Measurements from ENCODE around the gene PDE10A.

The PDE10A gene

DNA sequence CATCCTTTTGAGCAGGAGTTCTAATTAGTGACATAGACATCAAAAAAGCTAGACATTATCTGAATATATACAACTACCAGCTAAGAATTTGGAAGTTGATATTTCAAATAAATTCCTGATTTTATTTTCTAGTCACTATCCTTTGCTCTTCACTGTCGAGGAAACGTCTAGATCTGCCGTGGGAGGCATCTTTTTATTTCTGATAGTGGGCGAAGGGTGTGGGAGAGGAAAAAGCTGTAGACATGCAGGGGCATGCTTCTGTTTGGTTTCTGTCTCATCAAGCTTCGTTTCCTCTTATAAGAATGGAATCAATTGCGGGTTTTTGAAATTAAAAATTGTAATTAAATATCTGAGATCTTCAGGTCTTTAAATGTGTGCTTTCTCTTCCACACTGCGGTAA is 337.4 kb downstream of the PDE10A start:
- DNase-seq: no peak

DNA sequence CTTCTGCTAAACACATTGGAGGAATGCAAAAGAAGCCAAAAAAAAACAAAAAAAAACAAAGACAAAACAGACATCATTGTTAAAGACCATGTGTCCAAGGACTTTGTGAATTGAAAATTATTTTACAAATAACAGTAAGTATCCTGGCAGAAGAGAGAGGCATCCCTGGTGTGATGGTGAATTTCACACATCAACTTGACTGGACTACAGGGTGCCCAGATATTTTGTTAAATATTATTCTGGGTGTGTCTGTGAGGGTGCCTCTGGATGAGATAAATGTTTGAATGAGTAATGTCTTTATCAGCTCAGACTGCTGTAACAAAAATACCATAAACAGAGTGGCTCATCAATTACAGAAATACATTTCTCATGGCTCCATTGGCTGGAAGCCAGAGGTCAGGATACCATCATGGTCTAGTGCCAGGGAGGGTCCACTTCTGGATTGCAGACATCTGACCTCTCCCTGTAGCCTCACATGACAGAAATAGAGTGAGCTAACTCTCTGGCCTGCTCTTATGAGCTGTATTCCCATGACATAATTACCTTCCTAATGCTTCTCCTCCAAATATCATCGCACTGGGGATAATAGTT is 341.4 kb downstream of the PDE10A start:
- DNase-seq: no peak

DNA sequence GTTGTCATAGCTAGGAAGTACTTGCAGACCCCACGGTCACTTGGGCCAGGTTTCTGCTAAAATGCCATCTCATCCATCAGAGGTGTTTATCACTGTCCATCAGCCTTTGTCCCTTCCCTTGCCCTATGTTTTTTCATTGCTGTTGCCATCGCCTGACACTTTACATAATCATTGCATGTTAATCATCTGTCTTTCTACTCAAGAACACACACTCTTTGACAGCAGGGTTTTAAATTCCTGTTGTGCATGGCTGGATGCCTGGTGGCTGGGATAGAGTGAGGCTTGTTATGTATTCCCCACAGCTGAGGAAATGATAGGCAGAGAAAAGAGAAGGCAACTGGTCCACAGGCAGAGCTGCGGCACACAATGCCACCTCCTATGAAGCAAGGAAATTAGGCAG is 341.9 kb downstream of the PDE10A start:
- no peak for DNase-seq

DNA sequence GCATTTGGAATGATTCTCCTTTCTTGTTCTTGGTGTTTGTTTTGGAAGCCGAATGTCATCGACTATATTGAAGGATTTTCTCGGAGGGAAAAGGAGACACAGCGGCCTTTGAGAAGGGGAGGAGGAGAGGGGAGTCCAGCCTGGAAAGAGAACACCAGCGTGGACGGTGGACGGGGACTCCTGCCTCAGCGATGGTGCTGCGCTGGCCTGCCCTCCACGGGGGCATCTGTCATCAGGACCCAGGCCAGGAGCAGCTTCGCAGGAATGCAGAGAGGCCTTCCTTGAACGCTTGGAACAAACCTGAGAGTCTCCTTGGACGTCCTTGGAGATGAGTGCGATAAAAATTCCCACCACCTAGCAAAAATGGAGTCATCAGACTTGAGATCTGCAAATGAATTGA is 345.3 kb downstream of the PDE10A start:
- DNase-seq: no peak

GRCh38 chr6:165308926-165309731 is 353.9 kb downstream of the PDE10A start, which contains the start of gene C6orf118:
Gene C6orf118, minus strand, starts transcription at chr6:165309605. Its CDS starts 19 bp downstream, at chr6:165309586.
- DNase-seq: no peak

- DNase-seq: no peak
These were observed 356.1 kb downstream of the PDE10A start for GRCh38 chr6:165306955-165307354.

DNA sequence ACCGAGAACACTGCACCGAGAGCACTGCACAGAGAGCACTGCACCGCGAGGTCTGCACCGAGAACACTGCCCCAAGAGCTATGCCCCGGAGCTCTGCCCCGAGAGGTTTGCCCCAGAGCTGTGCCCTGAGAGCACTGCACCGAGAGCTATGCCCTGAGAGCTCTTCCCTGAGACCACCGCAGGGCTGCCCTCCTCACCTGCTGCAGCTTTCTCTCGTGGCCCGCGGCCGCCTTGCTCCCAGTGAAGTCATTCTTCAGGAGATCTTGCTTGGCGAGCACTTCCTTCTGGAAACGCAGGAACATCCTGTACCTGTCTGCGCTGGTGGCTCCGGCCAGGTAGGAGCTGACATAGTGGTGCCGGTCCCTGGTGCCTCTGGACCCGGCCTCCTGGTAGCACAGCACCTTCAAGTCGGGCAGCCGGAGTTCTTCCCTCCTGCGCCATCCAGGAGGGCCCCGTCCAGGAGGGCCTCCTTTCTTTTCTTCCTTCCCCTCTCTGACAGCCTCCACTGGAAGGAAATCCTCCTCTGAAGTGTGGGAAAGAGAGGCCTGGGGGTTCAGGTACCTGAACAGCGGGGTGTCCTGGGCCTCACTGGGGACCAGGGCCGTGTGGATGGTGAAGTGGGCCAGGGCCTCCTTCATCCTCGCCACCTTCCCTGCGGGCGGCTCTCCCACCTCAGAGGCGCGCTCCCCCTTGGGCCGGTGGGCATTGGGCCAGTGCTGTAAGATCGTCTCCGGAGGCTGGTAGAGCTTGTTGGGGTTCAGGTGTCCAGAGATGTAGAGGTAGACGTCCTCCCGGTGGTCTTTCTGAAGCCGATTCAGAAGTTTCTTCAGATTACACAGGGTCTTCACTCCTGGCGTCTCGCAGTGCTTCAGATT is 361.4 kb downstream of the PDE10A start:
- no peak for DNase-seq

GRCh38 chr6:165300422-165300936 is 362.6 kb downstream of the PDE10A start:
- no peak for DNase-seq

GRCh38 chr6:165298875-165299274 is 364.2 kb downstream of the PDE10A start:
- no peak for DNase-seq

DNA sequence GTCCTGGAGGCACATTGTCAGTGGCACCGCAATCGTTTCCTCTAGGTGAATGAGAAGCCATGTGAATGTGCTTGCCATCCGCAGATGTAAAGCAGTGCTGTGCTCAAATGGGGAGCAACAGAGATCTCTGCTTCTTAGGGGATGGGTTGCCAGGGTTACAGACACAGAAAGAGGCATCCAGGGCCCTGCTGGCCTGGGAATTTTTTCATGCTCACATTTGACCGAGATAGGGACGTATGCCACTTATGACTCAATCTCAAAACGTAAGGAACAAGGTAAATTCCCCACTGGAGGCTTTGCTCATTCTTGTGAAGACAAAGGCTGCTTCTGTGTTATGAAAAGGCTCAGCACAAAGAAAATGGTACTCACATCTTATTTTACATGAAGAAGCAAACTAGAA is 364.6 kb downstream of the PDE10A start:
- DNase-seq: no peak

DNA sequence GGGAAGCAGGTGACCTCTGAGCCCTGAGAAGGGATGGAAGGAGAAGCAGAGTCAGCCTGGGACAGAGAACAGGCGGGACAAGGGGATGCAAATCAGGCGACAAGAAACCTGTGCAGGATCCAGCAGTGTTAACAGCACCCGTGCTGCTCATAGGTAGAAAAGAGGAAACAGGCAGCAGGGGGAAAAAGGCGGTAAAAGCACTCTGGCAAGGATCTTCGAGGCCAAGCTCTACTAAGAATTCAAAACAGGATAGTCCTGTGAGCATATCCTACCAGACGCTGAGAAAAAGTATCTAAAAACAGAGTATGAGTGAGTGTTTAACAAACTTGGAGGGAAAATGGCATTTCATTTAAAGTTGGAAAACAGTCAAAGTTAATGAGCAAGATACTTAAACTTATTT is 370.4 kb downstream of the PDE10A start:
- DNase-seq: no peak

Measured in EL (cell line).